HG02870 (cell line): ENCODE results near the gene CCND1.

Source experiments
- ATAC-seq: cut with Tn5 transposase; IDR thresholded peaks from one replicate; pipeline ENCODE4 v1.9.1; 2021; ENCODE audit warnings: mild to moderate bottlenecking, moderate library complexity; ENCODE audit not compliant: unreplicated experiment

Gene CCND1

DNA sequence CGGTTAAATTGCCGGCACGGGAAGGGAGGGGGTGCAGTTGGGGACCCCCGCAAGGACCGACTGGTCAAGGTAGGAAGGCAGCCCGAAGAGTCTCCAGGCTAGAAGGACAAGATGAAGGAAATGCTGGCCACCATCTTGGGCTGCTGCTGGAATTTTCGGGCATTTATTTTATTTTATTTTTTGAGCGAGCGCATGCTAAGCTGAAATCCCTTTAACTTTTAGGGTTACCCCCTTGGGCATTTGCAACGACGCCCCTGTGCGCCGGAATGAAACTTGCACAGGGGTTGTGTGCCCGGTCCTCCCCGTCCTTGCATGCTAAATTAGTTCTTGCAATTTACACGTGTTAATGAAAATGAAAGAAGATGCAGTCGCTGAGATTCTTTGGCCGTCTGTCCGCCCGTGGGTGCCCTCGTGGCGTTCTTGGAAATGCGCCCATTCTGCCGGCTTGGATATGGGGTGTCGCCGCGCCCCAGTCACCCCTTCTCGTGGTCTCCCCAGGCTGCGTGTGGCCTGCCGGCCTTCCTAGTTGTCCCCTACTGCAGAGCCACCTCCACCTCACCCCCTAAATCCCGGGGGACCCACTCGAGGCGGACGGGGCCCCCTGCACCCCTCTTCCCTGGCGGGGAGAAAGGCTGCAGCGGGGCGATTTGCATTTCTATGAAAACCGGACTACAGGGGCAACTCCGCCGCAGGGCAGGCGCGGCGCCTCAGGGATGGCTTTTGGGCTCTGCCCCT lies 529 bp upstream of the CCND1 start:
- ATAC-seq = no peak

DNA sequence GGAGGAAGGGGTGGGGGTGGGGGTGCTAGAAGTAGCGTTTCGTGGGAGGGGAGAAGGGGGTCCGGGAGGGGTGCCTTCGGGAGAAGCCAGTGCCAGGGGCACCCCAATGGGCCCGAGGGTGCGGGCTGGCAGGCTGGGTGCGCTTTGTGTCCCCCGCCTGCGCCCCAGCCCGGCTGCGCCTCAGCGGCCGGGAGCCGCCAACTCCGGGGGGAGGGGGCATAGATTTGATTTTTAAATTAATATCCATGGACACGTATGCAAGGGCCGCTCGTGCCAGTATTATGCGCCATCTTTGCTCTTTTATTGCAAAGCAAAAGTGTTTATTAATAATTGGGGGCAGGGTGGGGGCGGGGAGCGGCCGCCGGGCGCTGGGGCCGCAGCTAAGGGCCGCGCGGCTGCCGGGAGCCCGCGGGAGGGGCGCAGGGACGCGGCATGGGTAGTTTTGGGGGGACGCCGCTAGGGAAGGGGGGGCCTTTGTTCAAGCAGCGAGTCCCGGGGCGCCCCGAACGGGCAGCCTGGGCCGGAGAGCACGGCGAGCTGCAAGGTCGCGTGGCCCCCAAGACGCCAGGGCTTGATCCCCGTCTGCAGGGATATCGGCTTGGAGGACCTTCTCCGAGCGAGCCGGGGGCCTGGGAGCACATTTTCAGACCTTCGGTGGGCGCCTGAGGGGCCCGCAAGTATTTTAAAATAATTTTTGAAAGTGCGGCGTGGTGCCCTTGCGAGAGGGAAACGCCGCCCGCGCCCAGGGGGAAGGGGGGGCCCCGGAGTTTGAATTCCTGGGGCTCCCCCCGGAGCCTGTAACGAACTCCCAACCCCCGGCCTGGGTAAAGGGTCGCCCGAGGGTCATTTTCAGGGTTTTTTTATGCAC lies 959 bp downstream of the CCND1 start:
- no peak for ATAC-seq

DNA sequence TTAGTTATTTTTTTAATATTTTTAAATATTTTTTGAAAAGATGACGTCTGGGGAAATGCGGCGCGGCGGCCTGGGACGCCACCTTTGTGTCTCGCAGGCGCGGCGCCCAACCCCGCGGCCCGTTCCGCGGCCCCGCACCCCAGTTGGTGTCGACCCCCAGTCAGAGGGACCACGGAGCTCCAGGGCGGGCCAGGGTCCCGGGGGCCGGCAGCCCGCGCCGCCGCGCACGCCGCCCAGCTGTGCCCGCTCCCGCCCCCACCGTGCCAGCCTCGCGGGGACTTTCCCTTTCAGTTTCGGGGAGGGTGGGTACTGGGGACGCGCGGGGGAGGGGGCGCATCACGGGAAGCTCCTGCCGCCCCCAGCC lies 1.6 kb downstream of the CCND1 start:
- no peak for ATAC-seq

DNA sequence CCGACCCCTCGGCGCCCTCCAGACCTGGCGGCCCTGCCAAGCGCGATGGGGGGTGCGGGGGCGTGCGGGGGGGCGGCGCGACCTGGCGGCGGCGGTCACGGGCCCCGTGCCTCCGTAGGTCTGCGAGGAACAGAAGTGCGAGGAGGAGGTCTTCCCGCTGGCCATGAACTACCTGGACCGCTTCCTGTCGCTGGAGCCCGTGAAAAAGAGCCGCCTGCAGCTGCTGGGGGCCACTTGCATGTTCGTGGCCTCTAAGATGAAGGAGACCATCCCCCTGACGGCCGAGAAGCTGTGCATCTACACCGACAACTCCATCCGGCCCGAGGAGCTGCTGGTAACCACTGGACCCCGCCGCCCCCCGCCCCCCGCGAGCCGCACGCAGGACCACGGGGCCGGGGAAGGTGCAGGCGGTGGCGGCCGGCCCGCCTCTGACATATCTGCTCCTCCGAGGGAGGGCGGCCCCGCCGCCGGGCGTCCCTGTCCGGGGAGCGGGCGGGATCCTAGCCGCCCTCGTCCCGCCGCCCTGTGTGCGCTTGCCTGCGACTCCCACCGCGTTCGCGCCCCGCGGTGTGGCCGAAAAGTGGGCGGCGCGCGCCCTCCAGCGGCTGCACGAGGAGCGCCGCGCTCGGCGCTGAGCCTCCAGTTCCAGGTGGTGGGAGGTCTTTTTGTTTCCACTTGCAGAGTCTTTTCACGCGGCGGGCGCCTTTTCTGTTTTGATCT lies 2.1 kb downstream of the CCND1 start:
- no peak for ATAC-seq

DNA sequence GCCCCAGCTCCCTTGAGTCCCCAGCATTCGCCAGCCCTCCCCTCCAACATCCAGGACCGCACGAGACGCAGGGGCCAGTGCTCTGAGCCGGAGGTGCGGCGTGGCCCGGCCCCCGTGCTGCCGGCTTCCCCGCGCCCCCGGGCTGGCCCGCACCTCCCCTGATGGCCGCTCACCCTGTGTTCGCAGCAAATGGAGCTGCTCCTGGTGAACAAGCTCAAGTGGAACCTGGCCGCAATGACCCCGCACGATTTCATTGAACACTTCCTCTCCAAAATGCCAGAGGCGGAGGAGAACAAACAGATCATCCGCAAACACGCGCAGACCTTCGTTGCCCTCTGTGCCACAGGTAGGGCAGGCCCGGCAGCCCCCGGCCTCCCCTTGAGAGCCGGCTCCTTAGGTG lies 2.7 kb downstream of the CCND1 start:
- no peak for ATAC-seq

DNA sequence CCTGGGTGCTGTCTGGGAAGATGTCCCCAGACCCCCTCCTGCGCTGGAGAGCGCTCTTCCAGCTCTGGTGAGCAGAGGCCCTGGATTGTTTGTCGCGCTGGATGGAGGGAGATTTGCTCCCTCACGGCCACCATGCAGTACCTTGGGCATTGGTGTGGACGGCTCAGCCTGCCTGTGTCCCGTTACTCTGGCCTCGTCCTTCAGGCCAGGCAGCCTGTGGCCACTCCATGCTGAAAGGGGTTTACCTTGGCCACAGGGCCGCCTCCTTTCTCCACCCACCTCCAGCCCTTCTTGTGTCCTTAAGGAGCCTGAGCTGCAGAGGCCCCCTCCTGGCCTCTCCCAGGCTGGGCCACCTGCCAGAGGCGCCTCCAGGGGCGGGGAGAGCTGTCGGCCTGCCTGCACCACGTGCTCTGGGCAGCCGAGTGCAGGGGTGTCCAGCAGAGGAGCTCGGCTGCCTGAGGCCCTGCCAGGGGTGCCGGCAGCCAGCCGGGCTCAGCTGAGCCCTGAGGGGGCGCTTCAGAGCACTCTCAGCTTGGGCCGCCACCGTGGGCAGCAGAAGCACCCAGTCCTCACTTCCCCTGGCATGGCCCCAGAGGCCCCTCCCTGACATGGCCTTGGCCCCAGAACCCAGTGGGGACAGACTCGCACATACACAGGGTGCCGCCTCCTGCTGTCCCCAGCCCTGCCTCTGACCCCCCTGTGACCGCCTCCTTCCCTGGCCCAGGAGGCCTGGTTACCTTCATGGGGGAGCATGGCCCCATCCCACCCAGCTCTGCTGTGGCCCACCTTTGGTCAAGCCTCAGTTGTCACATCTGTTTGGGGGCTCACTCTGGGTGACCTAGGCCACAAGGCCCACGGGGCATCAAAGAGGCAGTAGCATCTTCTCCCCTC lies 3.4 kb downstream of the CCND1 start:
- ATAC-seq = no peak

DNA sequence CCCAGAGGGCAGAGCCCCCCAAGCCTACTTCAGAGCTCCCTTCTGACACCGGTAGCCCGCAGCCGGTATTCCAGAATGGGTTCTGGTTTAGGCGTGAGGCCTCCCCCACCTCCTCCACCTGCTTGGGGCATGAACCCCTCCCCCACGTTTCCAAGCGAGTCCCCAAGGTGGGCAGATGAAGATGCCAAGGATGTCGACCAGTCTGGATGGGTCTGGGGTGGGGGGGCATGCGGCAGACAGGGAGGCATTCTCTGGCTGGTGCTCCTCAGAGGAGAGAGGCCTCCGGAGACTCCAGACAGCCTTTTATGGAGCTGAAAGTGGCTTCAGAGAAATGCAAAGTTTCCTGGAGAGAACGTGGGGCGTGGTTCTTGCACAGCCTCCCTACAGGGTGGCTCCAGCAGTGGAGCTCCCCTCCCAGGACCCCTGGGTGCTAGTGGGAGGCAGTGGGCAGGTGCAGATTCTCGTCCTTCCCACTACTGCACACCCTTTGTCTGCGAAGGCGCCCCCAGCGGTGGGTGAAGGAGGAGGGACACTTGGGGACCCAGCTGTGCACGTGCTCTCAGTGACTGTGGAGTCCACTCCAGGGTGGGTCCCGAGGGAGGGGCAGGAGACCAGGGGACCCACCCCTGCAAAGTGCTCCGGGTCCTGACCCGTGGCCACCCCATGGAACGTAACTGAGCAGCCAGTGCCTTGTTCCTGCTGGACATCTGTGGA lies 4.2 kb downstream of the CCND1 start:
- no peak for ATAC-seq

DNA sequence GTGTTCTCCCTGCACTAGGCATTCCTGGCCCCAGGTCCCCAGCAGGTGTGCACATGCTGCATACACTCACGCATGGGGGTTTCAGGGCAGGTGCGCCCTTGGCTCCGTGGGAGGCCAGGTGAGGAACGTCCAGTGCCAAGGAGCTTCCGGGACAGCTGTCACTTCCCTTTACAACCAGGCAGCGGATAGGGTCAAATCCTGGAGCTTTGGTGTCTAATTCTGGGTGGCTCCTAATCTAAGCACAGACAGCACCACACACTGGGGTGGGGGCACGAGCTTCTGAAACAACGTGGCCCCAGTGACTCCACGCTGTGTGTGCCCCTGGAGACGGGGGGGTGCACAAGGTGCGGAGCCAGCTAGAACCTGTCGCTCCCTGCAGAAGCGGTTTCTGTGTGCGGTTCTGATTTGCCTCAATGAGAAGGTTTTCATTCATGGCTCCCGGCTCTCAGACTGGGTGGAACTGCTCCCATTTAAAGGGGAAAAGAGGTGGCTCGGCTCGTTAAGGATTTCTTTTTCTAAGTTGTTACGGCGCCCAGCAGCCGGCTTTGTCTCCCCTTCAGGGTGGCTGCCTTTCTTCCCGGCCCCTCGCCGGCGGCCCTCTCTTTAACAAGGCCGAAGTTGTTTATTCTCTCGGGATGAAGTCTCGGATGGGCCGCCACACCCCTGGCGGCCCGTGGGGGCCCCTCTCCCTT lies 5.0 kb downstream of the CCND1 start:
- ATAC-seq = no peak

DNA sequence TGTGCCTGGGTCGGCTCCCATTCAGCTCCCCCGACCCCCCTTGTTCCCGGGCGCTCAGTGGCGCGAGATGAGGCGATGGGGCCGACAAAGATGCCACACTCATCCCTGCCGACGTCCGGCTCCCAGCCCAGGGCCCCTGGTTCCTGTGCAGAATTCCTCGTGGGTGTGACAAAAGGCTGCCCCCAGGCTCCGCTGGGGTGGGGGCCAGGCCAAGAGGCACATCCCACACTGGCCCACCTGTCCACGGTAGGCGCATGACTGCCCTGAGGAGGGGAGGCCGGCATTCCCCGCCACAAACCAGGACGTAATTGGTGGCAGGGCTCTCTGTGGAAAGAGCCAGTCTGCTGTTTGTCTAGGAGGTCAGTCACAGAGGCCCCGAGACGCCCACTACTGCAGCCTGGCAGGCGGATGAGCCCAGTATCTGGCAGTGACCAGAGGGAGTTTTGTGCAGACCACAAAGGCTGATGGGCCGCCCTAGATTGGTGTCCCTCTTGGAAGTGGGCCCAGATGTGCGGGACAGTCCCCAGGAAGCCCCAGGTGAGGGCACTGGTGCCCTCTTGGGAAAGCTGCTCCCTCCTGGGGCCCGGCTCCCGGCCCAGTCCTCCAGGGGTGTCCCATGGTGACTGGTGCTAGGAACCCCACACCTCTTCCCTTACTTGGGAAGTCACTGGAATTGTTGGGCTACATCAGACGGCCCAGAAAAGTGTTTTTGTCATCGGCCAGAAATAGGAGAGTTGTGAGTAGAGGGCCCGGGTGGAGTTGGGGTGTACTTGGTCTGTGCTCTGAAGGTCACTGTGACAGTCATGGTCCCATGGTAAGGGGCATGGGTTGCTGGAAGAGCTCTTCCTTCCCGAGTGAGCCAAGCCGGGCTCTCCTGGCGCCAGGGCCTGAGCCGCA lies 5.8 kb downstream of the CCND1 start:
- no peak for ATAC-seq

DNA sequence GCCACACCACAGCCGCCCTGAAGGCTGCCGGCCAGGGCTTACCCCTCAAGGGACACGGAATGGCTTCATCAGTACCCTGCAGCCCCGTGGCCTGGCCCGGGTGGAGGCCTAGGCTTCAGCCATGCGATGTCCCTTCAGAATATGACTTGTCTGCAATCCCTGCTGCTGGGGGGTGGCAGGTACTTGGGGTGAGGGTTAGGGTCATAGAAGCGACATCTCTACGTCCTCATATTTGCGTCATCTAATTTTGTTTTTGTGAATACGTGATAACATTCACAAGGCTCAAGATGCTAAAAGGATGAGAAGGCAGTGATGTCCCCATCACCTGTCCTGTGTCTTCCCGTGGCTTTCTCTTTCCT lies 6.4 kb downstream of the CCND1 start:
- ATAC-seq = no peak

DNA sequence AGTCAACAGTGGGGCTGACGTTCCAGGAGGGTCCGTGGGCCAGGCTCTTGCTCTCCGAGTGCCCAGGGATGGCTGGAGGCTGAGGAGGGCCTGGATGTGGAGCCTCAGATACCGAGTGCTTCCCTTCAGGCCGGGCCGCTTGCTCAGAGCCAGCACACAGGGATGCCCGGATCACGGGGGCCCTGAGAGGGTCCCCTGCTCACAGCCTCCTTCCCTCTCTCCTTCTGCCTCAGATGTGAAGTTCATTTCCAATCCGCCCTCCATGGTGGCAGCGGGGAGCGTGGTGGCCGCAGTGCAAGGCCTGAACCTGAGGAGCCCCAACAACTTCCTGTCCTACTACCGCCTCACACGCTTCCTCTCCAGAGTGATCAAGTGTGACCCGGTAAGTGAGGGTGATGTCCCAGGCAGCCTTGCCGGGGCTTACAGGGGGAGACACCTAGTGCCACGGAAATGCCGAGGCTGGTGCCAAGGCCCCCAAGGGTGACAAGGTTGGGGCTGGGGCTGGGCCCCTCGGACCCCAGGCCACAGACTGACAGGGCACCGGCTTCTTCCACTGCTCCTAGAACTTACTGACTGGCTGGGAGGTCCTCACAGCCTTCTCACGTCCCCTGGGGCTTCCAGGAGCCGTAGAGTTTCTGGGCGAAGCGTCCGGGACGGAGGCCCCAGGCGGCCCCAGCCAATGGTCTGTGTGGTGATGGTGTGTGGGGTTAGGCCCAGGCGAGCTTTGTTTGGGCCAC lies 7.0 kb downstream of the CCND1 start:
- no peak for ATAC-seq

DNA sequence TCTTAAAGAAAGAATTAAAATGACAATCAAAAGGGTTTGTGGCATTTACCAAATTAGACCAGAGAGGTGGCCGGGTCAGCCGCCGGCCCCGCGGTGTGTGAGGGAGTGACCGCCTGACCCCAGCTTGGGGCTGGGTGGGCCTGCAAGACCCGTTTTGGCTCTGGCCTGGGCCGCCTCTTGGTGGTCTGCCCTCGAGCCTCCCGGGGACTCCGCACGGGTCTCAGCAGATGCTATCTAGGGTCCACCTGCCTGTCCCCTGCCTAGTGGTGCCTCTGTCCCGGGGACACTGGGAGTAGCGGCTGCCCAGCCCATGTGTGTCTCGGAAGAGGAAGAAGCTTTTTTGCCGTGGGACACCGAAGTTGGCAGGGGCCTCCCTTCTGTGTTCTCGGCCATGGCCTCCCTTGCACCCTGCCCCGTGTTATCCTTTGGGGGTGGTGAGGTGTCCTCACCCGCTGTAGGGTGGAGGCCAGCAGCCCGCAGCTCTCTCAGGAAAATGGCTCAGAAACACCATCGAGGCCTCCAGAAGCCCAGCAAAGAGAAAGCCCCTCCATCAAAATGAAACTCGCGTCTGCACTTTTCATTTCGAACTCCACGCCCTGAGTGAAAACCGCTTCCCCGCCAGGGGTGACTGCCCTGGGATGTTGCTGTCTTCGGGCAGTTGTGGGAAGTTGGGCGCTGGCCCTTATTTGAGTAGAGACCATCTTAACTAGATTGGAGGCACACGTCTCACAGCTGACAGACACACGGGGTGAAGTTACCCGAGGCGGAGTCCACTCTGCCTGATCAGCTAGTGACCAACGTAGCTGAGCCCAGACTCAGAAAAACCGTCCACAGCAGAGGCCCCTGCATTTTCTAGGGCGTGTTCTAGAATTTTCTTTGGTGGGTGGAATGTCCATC lies 8.0 kb downstream of the CCND1 start:
- ATAC-seq = no peak

DNA sequence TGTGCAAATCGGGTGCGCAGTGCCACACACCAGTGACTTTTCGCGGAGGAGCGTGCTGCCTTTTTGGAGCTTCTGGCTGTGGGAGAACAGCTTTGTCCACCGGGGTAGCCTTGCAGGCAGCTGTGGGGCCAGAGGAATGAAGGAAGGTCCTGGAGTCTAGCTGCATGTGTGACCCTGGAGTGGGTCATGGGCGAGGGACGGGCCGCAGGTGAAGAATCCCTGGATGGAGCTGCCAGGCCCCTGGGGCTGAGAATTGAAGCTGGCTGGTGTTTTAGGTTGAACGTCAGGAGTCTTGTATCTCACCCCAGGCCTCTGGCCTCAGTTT lies 8.6 kb downstream of the CCND1 start:
- ATAC-seq = no peak

DNA sequence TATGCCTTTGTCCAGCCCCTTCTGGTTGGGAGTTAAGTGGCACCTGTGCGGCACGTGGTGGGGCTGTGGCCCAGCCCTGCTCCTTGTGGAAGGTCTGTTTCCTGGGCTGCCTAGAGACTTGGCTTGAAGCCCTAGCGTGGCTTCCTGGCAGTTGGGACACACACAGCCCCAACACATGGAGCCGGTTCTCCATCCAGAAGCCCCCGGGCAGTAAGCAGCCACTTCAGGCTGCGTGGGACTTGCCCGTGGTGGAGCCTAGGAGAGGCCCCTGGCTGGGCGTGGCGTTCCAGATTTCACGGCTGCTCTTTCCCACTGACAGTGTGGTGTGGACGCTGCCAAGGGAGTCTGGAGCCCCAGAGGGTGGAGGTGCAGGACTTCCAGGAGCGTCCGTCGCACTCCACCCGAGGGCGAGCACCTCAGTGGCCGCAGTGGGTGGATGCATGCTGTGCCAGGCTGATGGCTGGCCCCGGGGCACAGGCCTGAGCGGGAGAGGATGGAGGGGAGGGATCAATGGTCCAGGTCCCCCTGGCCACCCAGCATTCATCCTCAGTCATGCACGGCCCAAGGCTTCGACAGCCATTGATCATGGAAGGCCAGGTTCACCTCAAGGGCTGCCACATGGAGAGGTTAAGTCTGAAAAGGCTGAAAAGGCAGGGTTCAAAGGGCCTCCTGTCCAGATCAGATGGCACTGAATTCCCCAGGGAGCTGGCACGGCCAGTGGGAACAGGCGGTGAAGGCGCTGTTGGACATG lies 9.3 kb downstream of the CCND1 start:
- no peak for ATAC-seq

DNA sequence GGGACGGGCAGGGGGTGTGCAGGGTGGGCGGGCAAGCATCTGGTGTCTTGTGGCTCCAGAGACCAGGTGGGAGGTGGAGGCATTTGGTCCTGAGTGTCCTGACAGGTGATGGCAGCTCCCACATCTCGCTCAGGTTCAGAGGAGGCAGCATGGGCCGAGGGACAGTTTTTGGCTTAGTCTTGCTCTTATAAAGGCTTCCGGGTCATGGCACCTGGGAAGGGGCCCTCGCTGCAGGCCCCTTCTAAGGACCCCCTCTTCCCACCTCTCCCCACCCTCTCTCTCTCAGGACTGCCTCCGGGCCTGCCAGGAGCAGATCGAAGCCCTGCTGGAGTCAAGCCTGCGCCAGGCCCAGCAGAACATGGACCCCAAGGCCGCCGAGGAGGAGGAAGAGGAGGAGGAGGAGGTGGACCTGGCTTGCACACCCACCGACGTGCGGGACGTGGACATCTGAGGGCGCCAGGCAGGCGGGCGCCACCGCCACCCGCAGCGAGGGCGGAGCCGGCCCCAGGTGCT lies 9.9 kb downstream of the CCND1 start:
- no peak for ATAC-seq
